T-helper 2 cell (primary cell): Measurements from ENCODE around the gene SH3GL3.

Experiments used
- DNase-seq, 5 experiments: peaks; one replicate each; pipeline versions ENCODE4 v3.0.0 to v3.0.0-alpha.2; 2012 to 2022

The SH3GL3 gene

GRCh38 chr15:83571820-83572707, 124.9 kb downstream of the SH3GL3 start:
- no peak for DNase-seq

- no peak for DNase-seq
Observed at GRCh38 chr15:83574345-83574744, 127.2 kb downstream of the SH3GL3 start.

- DNase-seq, result no peak
Observed at GRCh38 chr15:83578691-83579090, 131.6 kb downstream of the SH3GL3 start.

GRCh38 chr15:83581381-83581780, 134.2 kb downstream of the SH3GL3 start:
- no peak for DNase-seq

- DNase-seq, result no peak
Observed at GRCh38 chr15:83582381-83582780, 135.2 kb downstream of the SH3GL3 start.

- no peak for DNase-seq
Observed at GRCh38 chr15:83585601-83586335, 138.6 kb downstream of the SH3GL3 start.

GRCh38 chr15:83587091-83587490, 139.9 kb downstream of the SH3GL3 start:
- DNase-seq, result no peak

- DNase-seq, result no peak
Observed at GRCh38 chr15:83588441-83588840, 141.3 kb downstream of the SH3GL3 start.

GRCh38 chr15:83592370-83593040, 145.4 kb downstream of the SH3GL3 start:
- no peak for DNase-seq

GRCh38 chr15:83595191-83595590, 148.1 kb downstream of the SH3GL3 start:
- no peak for DNase-seq

GRCh38 chr15:83598031-83598430, 150.9 kb downstream of the SH3GL3 start:
- no peak for DNase-seq

- no peak for DNase-seq
Observed at GRCh38 chr15:83602021-83602420, 154.9 kb downstream of the SH3GL3 start.

- no peak for DNase-seq
Observed at GRCh38 chr15:83604549-83604948, 157.4 kb downstream of the SH3GL3 start.

- DNase-seq, result no peak
Observed at GRCh38 chr15:83605111-83605945, 158.2 kb downstream of the SH3GL3 start.

- DNase-seq, result no peak
Observed at GRCh38 chr15:83610132-83610531, 163.0 kb downstream of the SH3GL3 start.

GRCh38 chr15:83610901-83611685, 164.0 kb downstream of the SH3GL3 start:
- no peak for DNase-seq

GRCh38 chr15:83612226-83612625, 165.1 kb downstream of the SH3GL3 start:
- no peak for DNase-seq

- DNase-seq, result no peak
Observed at GRCh38 chr15:83612898-83613635, 165.9 kb downstream of the SH3GL3 start.

- no peak for DNase-seq
Observed at GRCh38 chr15:83613714-83614113, 166.6 kb downstream of the SH3GL3 start.

- no peak for DNase-seq
Observed at GRCh38 chr15:83616840-83617239, 169.7 kb downstream of the SH3GL3 start.
